WTC11 (cell line): ENCODE data around the gene TMEM271. TPM values are rescaled to one million over a fixed set of nuclear protein-coding genes. Genes with fewer than 3 reads are reported as not detected.

Source experiments
- ATAC-seq: fragments of 200-7000 bp; cut with Tn5 transposase; 2 replicates; pipeline ENCODE4 v1.10.0; 2021; ENCODE audit warnings: mild to moderate bottlenecking, moderate library complexity
- CTCF ChIA-PET: fragments of 300-600 bp; sonication (Branson Sonifier 250); formaldehyde crosslinking; loops from one replicate; lab custom pipeline; 2021; ENCODE audit warnings: antibody characterized with exemption; lab: Charles Lee
- POLR2A ChIA-PET: fragments of 350-600 bp; sonication (Branson Sonifier 250); formaldehyde crosslinking; loops from one replicate; lab custom pipeline; 2021; ENCODE audit warnings: antibody characterized with exemption; lab: Charles Lee
- DNase-seq: peaks from one replicate; pipeline ENCODE4 v3.0.0; 2021; ENCODE audit warnings: low spot score
- H3K27ac Mint-ChIP-seq: 2 replicates; pipeline ENCODE4 v1.8.0; 2021; ENCODE audit warnings: mixed read lengths
- H3K27me3 Mint-ChIP-seq: 2 replicates; pipeline ENCODE4 v1.8.0; 2021; ENCODE audit warnings: low read depth, mild to moderate bottlenecking, moderate library complexity, mixed read lengths
- H3K36me3 Mint-ChIP-seq: 2 replicates; pipeline ENCODE4 v1.8.0; 2021; ENCODE audit warnings: mixed read lengths
- H3K4me1 Mint-ChIP-seq: 2 replicates; pipeline ENCODE4 v1.8.0; 2022; ENCODE audit warnings: mixed read lengths
- H3K4me3 Mint-ChIP-seq: 2 replicates; pipeline ENCODE4 v1.8.0; 2021; ENCODE audit warnings: mild to moderate bottlenecking, moderate library complexity, mixed read lengths
- H3K9me3 Mint-ChIP-seq: 2 replicates; pipeline ENCODE4 v1.8.0; 2021; ENCODE audit warnings: mixed read lengths
- ATF1 ChIP-seq: sonication (generic); formaldehyde crosslinking; IDR thresholded peaks from 2 replicates; pipeline ENCODE4 v1.8.1; 2023; ENCODE audit warnings: mild to moderate bottlenecking, moderate library complexity, missing genetic modification reagents
- CBFB ChIP-seq: sonication (generic); formaldehyde crosslinking; IDR thresholded peaks from 2 replicates; pipeline ENCODE4 v1.8.1; 2022; ENCODE audit warnings: mild to moderate bottlenecking, low read depth, missing genetic modification reagents
- ETV6 ChIP-seq: sonication (generic); formaldehyde crosslinking; IDR thresholded peaks from 2 replicates; pipeline ENCODE4 v1.8.1; 2022; ENCODE audit warnings: mild to moderate bottlenecking, missing genetic modification reagents
- GTF2I ChIP-seq: fragments of 250-450 bp; sonication (Bioruptor Pico); conservative IDR thresholded peaks from 2 replicates; pipeline ENCODE4 v1.4.0; 2021; ENCODE audit warnings: mild to moderate bottlenecking
- JAZF1 ChIP-seq: fragments of 250-450 bp; sonication (Bioruptor Pico); IDR thresholded peaks from 2 replicates; pipeline ENCODE4 v1.9.0; 2021; ENCODE audit warnings: moderate library complexity, mild to moderate bottlenecking, inconsistent platforms
- NFATC4 ChIP-seq: fragments of 250-450 bp; sonication (Bioruptor Pico); IDR thresholded peaks from 2 replicates; pipeline ENCODE4 v1.9.0; 2021; ENCODE audit warnings: mild to moderate bottlenecking
- OVOL2 ChIP-seq: fragments of 250-450 bp; sonication (Bioruptor Pico); IDR thresholded peaks from 2 replicates; pipeline ENCODE4 v1.9.0; 2021; ENCODE audit warnings: mild to moderate bottlenecking, borderline replicate concordance
- RORB ChIP-seq: fragments of 250-450 bp; sonication (Bioruptor Pico); IDR thresholded peaks from 2 replicates; pipeline ENCODE4 v1.9.0; 2021; ENCODE audit warnings: mild to moderate bottlenecking
- ZNF263 ChIP-seq: sonication (generic); formaldehyde crosslinking; IDR thresholded peaks from 2 replicates; pipeline ENCODE4 v1.8.1; 2022; ENCODE audit warnings: low read depth, mild to moderate bottlenecking, moderate library complexity, missing genetic modification reagents
- total RNA-seq: library from RNA; stranded (reverse); gene quantifications from 3 replicates; pipeline ENCODE4 v1.2.3, GENCODE V29; 2021
- TF ChIP-seq, protein P1 (sequence below): fragments of 250-450 bp; sonication (Bioruptor Pico); IDR thresholded peaks from 2 replicates; pipeline ENCODE4 v1.9.0; 2021; ENCODE audit warnings: moderate library complexity, mild to moderate bottlenecking, inconsistent platforms, borderline replicate concordance
- TF ChIP-seq, protein P2 (sequence below): fragments of 250-450 bp; sonication (Bioruptor Pico); conservative IDR thresholded peaks from 2 replicates; pipeline ENCODE4 v1.9.0; 2021; ENCODE audit warnings: mild to moderate bottlenecking
- TF ChIP-seq, protein P3 (sequence below): sonication (generic); formaldehyde crosslinking; IDR thresholded peaks from 2 replicates; pipeline ENCODE4 v1.8.1; 2023; ENCODE audit warnings: mild to moderate bottlenecking, missing genetic modification reagents, borderline replicate concordance

Gene TMEM271
- total RNA-seq, 1 experiment from 2014 or later, result 0.31 TPM

DNA sequence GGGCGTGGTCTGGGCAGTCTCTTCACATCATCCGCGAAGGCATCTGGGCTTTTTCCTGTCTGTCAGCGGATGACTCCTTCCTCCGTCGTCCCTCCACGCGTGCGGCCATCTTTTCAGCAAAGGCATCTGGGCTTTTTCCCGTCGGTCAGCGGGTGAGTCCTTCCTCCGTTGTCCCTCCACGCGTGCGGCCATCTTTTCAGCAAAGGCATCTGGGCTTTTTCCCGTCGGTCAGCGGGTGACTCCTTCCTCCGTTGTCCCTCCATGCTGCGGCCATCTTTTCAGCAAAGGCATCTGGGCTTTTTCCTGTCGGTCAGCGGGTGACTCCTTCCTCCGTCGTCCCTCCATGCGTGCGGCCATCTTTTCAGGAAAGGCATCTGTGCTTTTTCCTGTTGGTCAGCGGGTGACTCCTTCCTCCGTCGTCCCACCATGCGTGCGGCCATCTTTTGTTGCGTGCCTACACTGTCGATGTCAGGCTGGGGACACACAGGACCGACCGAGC, 12.3 kb upstream of the TMEM271 start:
- TF ChIP-seq, protein P1, sequence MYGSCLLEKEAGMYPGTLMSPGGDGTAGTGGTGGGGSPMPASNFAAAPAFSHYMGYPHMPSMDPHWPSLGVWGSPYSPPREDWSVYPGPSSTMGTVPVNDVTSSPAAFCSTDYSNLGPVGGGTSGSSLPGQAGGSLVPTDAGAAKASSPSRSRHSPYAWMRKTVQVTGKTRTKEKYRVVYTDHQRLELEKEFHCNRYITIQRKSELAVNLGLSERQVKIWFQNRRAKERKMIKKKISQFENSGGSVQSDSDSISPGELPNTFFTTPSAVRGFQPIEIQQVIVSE (CRISPR knock-in tag), result no peak
- TF ChIP-seq, protein P2, sequence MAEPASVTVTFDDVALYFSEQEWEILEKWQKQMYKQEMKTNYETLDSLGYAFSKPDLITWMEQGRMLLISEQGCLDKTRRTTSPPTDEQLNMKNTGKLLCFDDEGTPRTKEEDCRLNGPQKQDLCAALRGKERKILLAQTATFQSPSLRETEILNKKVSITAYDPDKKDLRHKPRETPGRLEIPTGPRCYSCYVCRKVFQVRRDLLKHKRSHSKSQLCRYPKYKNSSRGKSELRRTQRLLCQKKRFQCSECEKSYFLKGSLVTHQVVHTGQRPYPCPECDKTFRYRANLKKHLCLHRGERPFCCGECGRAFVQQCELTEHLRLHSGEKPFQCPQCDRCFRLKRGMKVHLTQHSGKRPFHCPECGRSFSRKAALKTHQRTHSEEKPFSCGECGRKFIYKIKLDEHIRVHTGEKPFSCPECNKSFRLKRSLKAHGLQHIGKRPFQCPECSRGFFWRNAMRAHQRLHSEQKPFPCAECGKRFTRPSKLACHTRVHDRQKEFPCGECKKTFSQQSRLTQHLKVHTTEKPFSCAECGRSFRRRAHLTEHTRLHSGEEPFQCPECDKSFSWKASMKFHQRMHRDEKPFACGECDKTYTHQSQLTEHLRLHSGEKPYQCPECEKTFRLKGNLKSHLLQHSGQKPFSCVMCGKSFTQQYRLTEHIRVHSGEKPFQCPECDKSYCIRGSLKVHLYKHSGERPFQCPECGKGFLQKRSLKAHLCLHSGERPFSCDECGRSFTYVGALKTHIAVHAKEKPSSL (CRISPR knock-in tag), result no peak
- TF ChIP-seq ETV6 (CRISPR knock-in tag) (no peak), RORB (CRISPR knock-in tag) (no peak), NFATC4 (CRISPR knock-in tag) (no peak)
- ATAC-seq (no peak), DNase-seq (no peak)
- Mint-ChIP-seq H3K4me3 (no peak overlapping the region), H3K9me3 (peaks cover 14% of the 10 kb centered on the region), H3K36me3 (peaks cover 7% of the 10 kb centered on the region), H3K27ac (no peak overlapping the region), H3K4me1 (no peaks in the 10 kb centered on the region), H3K27me3 (peaks cover 20% of the 10 kb centered on the region)
- CTCF ChIA-PET, result interaction anchor here (1.1 kb wide), 1 partner anchor 96 kb away, joined by 3 read pairs; no protein-coding TSS in a partner anchor
- POLR2A ChIA-PET, result no interaction called here

DNA sequence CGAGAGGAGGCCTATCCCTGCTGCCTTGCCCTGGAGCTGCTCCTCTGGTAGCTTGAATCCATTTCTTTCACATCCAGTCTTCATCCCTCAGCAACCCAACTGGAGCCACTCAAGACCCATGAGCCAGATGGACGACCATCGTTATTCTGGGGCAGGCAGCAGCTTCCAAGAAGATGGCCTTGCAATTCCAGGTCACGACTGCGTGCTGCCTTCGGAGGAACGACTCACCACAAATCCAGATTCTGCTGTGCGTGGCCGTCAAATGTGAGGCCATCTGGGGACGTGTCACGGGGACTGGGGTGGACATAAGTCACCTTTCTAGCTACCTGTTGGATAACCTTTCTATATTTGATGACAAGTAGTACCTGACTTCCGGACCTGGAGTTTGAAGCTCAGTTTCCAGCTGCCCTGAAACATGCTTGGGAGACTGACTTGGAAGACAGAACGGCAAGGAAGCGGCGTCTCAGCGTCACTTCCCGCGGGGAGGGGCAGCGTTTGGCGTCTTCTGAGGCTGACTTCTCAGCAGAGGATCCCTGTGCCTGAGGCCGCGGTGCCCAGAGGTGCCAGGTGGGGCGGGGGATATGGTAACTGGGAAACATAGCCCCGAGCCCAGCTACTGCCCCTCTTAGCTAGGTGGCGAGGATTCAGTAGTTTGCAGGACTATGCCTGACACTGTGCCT, 11.7 kb upstream of the TMEM271 start:
- H3K4me1 Mint-ChIP-seq, result no peaks in the 10 kb centered on the region
- TF ChIP-seq CBFB (CRISPR knock-in tag), result no peak
- TF ChIP-seq GTF2I (CRISPR knock-in tag), result no peak
- TF ChIP-seq JAZF1, result no peak
- peaks cover 7% of the 10 kb centered on the region for H3K36me3 Mint-ChIP-seq
- POLR2A ChIA-PET, result interaction anchor here (1.1 kb wide), 1 partner anchor 15 kb away, joined by 3 read pairs; no protein-coding TSS in a partner anchor
- CTCF ChIA-PET, result interaction anchor here (1.1 to 1.8 kb wide), 3 partner anchors 15 to 97 kb away, joined by 3 to 4 read pairs (median 3); no protein-coding TSS in a partner anchor
- ATAC-seq, result no peak
- DNase-seq, result no peak
- peaks cover 22% of the 10 kb centered on the region for H3K27me3 Mint-ChIP-seq
- no peak overlapping the region for H3K4me3 Mint-ChIP-seq
- H3K9me3 Mint-ChIP-seq, result peaks cover 18% of the 10 kb centered on the region
- no peak overlapping the region for H3K27ac Mint-ChIP-seq

DNA sequence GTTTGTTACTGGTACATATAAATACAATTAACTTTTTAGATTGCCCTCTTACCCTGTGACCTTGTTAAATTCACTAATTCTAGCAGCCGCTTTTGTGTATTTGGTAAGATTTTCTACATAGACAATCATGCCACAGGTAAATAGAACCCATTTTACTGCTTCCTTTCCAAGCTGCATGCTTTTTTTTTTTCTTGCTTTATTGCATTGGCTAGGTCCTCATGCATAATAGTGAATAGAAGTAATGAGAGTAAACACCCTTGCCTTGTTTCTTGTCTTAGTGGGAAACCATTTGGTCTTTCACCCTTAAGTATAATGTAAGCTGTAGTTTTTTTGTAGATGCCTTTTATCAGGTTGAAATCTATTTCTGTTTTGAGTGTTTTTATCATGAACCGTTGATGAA, 7.7 kb upstream of the TMEM271 start:
- peaks cover 57% of the 10 kb centered on the region for H3K27me3 Mint-ChIP-seq
- no peak for DNase-seq
- no peak overlapping the region for H3K4me3 Mint-ChIP-seq
- H3K9me3 Mint-ChIP-seq, result peaks cover 18% of the 10 kb centered on the region
- ATAC-seq, result no peak
- H3K36me3 Mint-ChIP-seq, result peaks cover 7% of the 10 kb centered on the region
- no peak overlapping the region for H3K27ac Mint-ChIP-seq
- H3K4me1 Mint-ChIP-seq, result peaks cover 8% of the 10 kb centered on the region; the same call in 1 of the 2 replicates
- CTCF ChIA-PET, result no interaction called here
- TF ChIP-seq ATF1 (no peak), OVOL2 (no peak), ZNF263 (CRISPR knock-in tag) (no peak)
- TF ChIP-seq, protein P3, sequence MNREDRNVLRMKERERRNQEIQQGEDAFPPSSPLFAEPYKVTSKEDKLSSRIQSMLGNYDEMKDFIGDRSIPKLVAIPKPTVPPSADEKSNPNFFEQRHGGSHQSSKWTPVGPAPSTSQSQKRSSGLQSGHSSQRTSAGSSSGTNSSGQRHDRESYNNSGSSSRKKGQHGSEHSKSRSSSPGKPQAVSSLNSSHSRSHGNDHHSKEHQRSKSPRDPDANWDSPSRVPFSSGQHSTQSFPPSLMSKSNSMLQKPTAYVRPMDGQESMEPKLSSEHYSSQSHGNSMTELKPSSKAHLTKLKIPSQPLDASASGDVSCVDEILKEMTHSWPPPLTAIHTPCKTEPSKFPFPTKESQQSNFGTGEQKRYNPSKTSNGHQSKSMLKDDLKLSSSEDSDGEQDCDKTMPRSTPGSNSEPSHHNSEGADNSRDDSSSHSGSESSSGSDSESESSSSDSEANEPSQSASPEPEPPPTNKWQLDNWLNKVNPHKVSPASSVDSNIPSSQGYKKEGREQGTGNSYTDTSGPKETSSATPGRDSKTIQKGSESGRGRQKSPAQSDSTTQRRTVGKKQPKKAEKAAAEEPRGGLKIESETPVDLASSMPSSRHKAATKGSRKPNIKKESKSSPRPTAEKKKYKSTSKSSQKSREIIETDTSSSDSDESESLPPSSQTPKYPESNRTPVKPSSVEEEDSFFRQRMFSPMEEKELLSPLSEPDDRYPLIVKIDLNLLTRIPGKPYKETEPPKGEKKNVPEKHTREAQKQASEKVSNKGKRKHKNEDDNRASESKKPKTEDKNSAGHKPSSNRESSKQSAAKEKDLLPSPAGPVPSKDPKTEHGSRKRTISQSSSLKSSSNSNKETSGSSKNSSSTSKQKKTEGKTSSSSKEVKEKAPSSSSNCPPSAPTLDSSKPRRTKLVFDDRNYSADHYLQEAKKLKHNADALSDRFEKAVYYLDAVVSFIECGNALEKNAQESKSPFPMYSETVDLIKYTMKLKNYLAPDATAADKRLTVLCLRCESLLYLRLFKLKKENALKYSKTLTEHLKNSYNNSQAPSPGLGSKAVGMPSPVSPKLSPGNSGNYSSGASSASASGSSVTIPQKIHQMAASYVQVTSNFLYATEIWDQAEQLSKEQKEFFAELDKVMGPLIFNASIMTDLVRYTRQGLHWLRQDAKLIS (CRISPR knock-in tag), result no peak
- POLR2A ChIA-PET, result no interaction called here
